GM21390 (cell line): ENCODE measurements around the gene DHFR.
"Not testable (repeated sequence)": the region's sequence is repeated elsewhere in the genome, so short reads cannot be mapped to it uniquely, and the experiment has no call there.

ENCODE experiments used
- ATAC-seq: cut with Tn5 transposase; IDR thresholded peaks from one replicate; pipeline ENCODE4 v1.9.1; 2021; ENCODE audit not compliant: unreplicated experiment

Gene DHFR

DNA sequence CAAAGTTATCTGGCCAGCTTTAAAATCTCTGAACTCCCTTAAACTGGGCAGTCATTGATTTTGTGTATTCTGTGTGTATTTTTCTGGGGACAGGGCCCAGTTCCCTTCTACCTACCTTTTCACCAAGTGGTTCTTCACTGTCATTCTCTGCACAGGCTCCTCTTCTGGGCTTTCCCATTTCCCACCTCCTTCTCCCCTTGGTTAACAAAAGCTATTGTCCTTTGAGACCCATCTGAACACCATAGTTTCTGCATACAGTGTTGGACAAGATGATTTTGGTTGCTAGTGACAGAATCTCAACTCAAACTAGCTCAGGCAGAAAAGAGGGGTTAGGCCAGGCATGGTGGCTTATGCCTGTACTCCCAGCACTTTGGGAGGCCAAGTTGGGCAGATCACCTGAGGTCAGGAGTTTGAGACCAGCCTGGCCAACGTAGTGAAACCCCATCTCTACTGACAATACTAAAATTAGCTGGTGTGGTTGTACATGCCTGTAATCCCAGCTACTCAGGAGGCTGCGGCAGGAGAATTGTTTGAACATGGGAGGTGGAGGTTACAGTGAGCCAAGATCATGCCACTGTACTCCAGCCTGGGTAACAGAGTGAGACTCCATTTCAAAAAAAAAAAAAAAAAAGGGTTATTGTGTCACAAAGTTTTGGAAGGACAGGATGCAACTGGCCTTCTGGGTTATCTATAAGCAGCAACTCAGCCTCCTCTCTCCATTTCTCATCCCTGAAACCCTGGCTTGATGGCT lies 53.7 kb downstream of the DHFR start:
- no peak for ATAC-seq

DNA sequence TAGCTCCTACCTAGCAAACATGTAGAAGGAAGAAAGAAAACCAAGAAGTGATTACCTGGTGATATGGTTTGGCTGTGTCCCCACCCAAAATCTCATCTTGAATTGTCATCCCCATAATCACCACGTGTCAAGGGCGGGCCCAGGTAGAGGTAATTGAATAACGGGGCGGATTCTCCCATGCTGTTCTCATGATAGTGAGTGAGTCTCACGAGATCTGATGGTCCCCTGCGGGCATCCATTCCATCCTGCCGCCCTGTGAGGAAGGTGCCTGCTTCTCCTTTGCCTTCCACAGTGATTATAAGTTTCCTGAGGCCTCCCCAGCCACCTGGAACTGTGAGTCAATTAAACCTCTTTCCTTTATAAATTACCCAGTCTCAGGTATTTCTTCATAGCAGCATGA lies 57.3 kb downstream of the DHFR start:
- ATAC-seq = no peak

DNA sequence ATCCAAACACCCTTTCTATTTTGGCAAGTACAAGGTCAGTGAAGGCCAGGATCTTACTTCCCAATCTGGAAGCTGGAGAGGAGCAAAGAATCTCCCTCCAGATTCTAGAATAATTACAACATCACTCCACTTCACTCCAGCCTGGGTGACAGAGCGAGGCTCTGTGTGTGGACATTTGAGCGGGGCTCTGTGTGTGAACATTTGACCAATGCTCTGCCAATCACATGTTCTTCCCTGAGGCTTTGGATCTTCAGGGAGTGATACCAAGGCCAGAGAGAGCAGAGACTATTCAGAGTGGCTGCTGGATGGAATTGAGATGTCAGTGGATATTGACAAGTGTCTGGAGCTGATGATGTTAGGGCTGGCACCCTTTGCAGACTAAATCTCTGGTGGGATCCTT lies 60.0 kb downstream of the DHFR start:
- no peak for ATAC-seq

GRCh38 chr5:80592761-80593160 lies 62.0 kb downstream of the DHFR start:
- ATAC-seq = no peak

DNA sequence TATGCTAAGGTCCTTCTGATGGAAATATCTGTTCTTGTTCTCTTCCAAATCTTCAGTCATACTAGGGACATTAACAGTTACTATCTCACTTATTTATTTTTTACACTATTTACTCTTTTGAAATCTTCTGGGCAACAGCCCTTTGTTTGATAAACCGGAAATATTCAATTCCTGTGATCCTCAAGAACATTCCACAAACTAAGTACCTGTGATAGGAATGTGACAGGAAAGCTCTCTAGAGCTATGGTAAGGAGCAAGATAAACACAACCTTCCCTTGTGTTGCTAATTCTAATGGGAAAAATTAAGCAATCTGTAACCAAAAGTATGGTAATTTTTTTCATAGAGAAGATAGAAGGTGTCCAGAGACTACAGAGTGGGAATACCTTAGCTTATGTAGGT lies 62.7 kb downstream of the DHFR start:
- ATAC-seq = no peak

GRCh38 chr5:80591352-80591751 lies 63.4 kb downstream of the DHFR start:
- ATAC-seq = no peak

- no peak for ATAC-seq
These were observed 64.0 kb downstream of the DHFR start for GRCh38 chr5:80590766-80591165.

DNA sequence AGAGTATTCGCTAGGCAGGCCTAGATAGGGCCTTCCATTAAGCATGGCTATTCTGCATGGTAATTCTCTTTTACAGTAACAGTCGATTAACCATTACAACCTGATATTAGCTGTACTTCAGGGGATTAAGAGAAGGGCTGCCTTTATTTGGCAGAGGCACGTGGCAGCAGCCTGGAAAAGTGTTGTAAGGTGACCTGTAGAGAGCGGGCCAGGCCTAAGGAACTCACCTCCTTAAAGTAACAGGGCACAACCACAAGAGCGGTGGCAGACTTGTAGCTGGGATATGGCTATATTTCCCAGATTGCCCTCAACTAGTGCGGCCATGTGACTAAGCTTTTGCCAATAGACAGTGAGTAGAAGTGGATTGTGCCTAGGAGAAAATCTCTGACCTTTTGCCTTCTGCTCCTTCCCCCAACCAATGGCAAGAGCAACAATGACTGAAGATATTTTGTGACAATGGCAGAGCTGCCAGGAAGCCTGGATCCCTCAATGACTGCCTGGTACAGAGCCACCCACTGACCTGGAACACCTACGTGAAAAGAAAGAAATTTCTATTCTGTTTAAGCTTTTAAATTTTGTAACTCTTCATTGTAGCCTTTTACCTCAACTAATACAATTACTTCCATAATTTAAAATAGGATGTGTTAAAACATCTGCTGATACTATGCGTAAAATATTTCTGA lies 65.8 kb downstream of the DHFR start:
- ATAC-seq = no peak

DNA sequence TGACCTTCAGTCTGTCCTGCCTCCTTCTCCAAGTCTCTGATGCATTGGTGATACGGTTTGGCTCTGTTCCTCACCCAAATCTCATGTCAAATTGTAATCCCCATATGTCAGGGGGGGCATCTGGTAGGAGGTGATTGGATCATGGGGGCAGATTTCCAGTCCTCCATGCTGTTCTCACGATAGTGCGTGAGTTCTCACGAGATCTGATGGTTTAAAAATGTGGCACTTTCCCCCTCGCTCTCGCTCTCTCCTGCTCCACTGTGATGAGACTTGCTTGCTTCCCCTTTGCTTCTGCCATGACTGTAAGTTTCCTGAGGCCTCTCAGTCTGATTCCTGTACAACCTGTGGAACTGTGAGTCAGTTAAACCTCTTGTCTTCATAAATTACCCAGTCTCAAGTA lies 70.0 kb downstream of the DHFR start:
- no peak for ATAC-seq

GRCh38 chr5:80580291-80580690 lies 74.5 kb downstream of the DHFR start:
- not testable (repeated sequence) for ATAC-seq

GRCh38 chr5:80579050-80579449 lies 75.7 kb downstream of the DHFR start:
- no peak for ATAC-seq

DNA sequence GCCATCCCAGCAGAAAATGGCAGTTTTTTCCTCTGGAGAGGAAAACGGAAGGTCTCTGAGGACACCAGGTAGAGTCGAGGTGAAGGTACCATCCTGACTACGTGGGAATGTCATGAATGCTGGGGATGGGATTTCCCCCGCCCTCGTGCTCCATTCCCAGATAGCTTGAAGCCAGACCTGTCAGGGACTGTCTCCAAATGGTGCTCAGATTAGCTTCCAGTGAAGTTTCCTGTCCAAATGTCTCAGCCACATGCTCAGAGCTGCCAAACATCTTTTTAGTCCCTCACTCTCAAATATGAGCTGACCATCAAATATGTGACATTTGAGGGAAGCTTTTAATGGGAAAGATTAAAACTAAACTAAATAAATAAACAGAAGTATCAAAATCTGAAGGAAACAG lies 77.1 kb downstream of the DHFR start:
- no peak for ATAC-seq

- no peak for ATAC-seq
These were observed 78.4 kb downstream of the DHFR start for GRCh38 chr5:80576383-80576782.
